SK-N-SH (cell line): ENCODE results near the gene ASAP2. TPM values are rescaled to one million over a fixed set of nuclear protein-coding genes. Genes with fewer than 3 reads are reported as not detected.

Experiments
- CTCF ChIA-PET: fragments of 300-600, 350-600 bp; formaldehyde crosslinking; extraction: SDS; loops from one replicate; lab custom pipeline; 2021; lab: Yijun Ruan, JAX
- POLR2A ChIA-PET: fragments of 350-600 bp; sonication (Branson Sonifier 250); formaldehyde crosslinking; extraction: SDS; loops from one replicate; lab custom pipeline; 2020; ENCODE audit warnings: antibody characterized with exemption, inconsistent platforms; lab: Yijun Ruan, JAX
- DNase-seq: peaks from one replicate; pipeline ENCODE4 v3.0.0; 2012
- H2AFZ ChIP-seq: fragments of 200-600 bp; sonication (generic); 2 replicates; pipeline ENCODE4 v1.8.1; 2016; ENCODE audit warnings: antibody characterized with exemption, mild to moderate bottlenecking, low read depth
- H3F3A ChIP-seq: fragments of 200-600 bp; sonication (generic); replicated peaks from 2 replicates; pipeline ENCODE3; 2016; ENCODE audit warnings: antibody characterized with exemption, mild to moderate bottlenecking; ENCODE audit not compliant: insufficient read depth
- H3K27ac ChIP-seq, 2 experiments: fragments of 200-500 bp in 1 of 2; fragments of 200-600 bp in 1 of 2; sonication (Bioruptor generic) in 1 of 2; sonication (generic), shearing (Covaris generic) in 1 of 2; 2 replicates each; pipeline versions ENCODE4 v1.5.1 to v1.6.1; 2014 to 2016; ENCODE audit warnings: low read depth in 2 of 2, inconsistent platforms in 1 of 2, low read length in 1 of 2, mild to moderate bottlenecking in 1 of 2, mixed read lengths in 1 of 2
- H3K27me3 ChIP-seq: fragments of 200-600 bp; sonication (generic), shearing (Covaris generic); 2 replicates; pipeline ENCODE4 v1.6.1; 2016; ENCODE audit warnings: mixed run types; ENCODE audit not compliant: insufficient read depth
- H3K36me3 ChIP-seq, 2 experiments: fragments of 200-500 bp in 1 of 2; fragments of 200-600 bp in 1 of 2; sonication (Bioruptor generic) in 1 of 2; sonication (generic) in 1 of 2; replicated peaks in 1 of 2; 2 replicates each; pipeline versions ENCODE3 to v1.5.1; 2014 to 2016; ENCODE audit warnings: low read length in 1 of 2, mild to moderate bottlenecking in 1 of 2; ENCODE audit not compliant: insufficient read depth in 2 of 2, control insufficient read depth in 1 of 2
- H3K4me1 ChIP-seq, 2 experiments: fragments of 200-500 bp in 1 of 2; fragments of 200-600 bp in 1 of 2; sonication (Bioruptor generic) in 1 of 2; sonication (generic), shearing (Covaris generic) in 1 of 2; 2 replicates each; pipeline versions ENCODE4 v1.5.1 to v1.6.1; 2014 to 2016; ENCODE audit warnings: low read depth in 1 of 2, low read length in 1 of 2, mixed run types in 1 of 2; ENCODE audit not compliant: insufficient read depth in 2 of 2, control insufficient read depth in 1 of 2
- H3K4me2 ChIP-seq: fragments of 200-600 bp; sonication (generic), shearing (Covaris generic); 2 replicates; pipeline ENCODE4 v1.6.1; 2017; ENCODE audit warnings: mixed run types
- H3K4me3 ChIP-seq, 2 experiments: fragments of 200-500 bp in 1 of 2; fragments of 200-600 bp in 1 of 2; sonication (Bioruptor generic) in 1 of 2; sonication (generic), shearing (Covaris generic) in 1 of 2; 2 replicates each; pipeline versions ENCODE4 v1.5.1 to v1.8.1; 2014 to 2016; ENCODE audit warnings: low read depth in 2 of 2, inconsistent platforms in 1 of 2, low read length in 1 of 2, mild to moderate bottlenecking in 1 of 2, mixed read lengths in 1 of 2, moderate library complexity in 1 of 2
- H3K79me2 ChIP-seq: fragments of 200-600 bp; sonication (generic); 2 replicates; pipeline ENCODE4 v1.8.1; 2017; ENCODE audit warnings: mild to moderate bottlenecking; ENCODE audit not compliant: insufficient read depth
- H3K9ac ChIP-seq: fragments of 200-600 bp; sonication (generic); 2 replicates; pipeline ENCODE4 v1.6.1; 2017; ENCODE audit warnings: mixed run types
- H3K9me2 ChIP-seq: fragments of 200-600 bp; sonication (generic); 2 replicates; pipeline ENCODE4 v1.6.1; 2017; ENCODE audit warnings: mixed run types
- H3K9me3 ChIP-seq: fragments of 200-600 bp; sonication (generic); 2 replicates; pipeline ENCODE4 v1.6.1; 2017; ENCODE audit warnings: mixed run types, mild to moderate bottlenecking, moderate library complexity
- H4K20me1 ChIP-seq: fragments of 200-600 bp; sonication (generic); 2 replicates; pipeline ENCODE4 v1.6.1; 2017; ENCODE audit warnings: mild to moderate bottlenecking, mixed run types; ENCODE audit not compliant: insufficient read depth
- EP300 ChIP-seq, 2 experiments: IDR thresholded peaks; 2 replicates each; pipeline versions ENCODE4 v1.4.0 to v1.6.1; 2012; ENCODE audit warnings: borderline replicate concordance in 1 of 2, low read depth in 1 of 2, low read length in 1 of 2
- EZH2phosphoT487 ChIP-seq: fragments of 200-600 bp; sonication (generic); IDR thresholded peaks from 2 replicates; pipeline ENCODE4 v1.6.1; 2017; ENCODE audit warnings: low read depth, mixed run types, mild to moderate bottlenecking, antibody characterized with exemption, moderate library complexity, borderline replicate concordance
- GABPA ChIP-seq: IDR thresholded peaks from 2 replicates; pipeline ENCODE4 v1.4.0; 2012; ENCODE audit warnings: low read depth, mild to moderate bottlenecking
- JUND ChIP-seq: IDR thresholded peaks from 2 replicates; pipeline ENCODE4 v1.4.0; 2012
- NFIC ChIP-seq: IDR thresholded peaks from 2 replicates; pipeline ENCODE4 v1.4.0; 2012; ENCODE audit warnings: borderline replicate concordance
- RAD21 ChIP-seq: IDR thresholded peaks from 2 replicates; pipeline ENCODE4 v1.6.1; 2012; ENCODE audit warnings: mild to moderate bottlenecking, low read length
- RCOR1 ChIP-seq: fragments of 150-350 bp; IDR thresholded peaks from 2 replicates; pipeline ENCODE4 v1.6.1; 2017; ENCODE audit warnings: antibody characterized with exemption, low read length
- RXRA ChIP-seq: IDR thresholded peaks from 2 replicates; pipeline ENCODE4 v1.4.0; 2012; ENCODE audit warnings: low read depth, mild to moderate bottlenecking, borderline replicate concordance
- SIN3A ChIP-seq: IDR thresholded peaks from 2 replicates; pipeline ENCODE4 v1.6.1; 2012; ENCODE audit warnings: low read depth, mild to moderate bottlenecking, low read length, moderate library complexity, borderline replicate concordance
- SMC3 ChIP-seq: IDR thresholded peaks from 2 replicates; pipeline ENCODE4 v1.6.1; 2012; ENCODE audit warnings: low read depth, low read length, improper control_type of control experiment
- TAF1 ChIP-seq: IDR thresholded peaks from 2 replicates; pipeline ENCODE4 v1.6.1; 2012; ENCODE audit warnings: low read depth, mild to moderate bottlenecking, low read length, moderate library complexity, borderline replicate concordance
- YY1 ChIP-seq: IDR thresholded peaks from 2 replicates; pipeline ENCODE4 v1.4.0; 2012; ENCODE audit warnings: low read depth, mild to moderate bottlenecking
- whole genome bisulfite sequencing: methylation state at CpG from one replicate; pipeline ENCODE4 v1.1.6; 2017; ENCODE audit warnings: low lambda C conversion rate; 5-methylcytosine and 5-hydroxymethylcytosine counted together
- polyA plus RNA-seq, 3 experiments: library from polyadenylated mRNA; depleted of rRNA; stranded (reverse); fragments of >200 nt; gene quantifications; 2 replicates each; pipeline ENCODE4 v1.2.3, GENCODE V29; 2012
- TF ChIP-seq, protein P1 (sequence below): fragments of 200-600 bp; sonication (generic); IDR thresholded peaks from 2 replicates; pipeline ENCODE4 v1.6.1; 2017; ENCODE audit warnings: antibody characterized with exemption, mild to moderate bottlenecking, moderate library complexity
- TF ChIP-seq, protein P2 (sequence below): fragments of 150-350 bp; IDR thresholded peaks from 2 replicates; pipeline ENCODE4 v1.6.1; 2016; ENCODE audit warnings: mild to moderate bottlenecking, low read depth, low read length
- TF ChIP-seq, protein P3 (sequence below): IDR thresholded peaks from 2 replicates; pipeline ENCODE4 v1.6.1; 2012; ENCODE audit warnings: mild to moderate bottlenecking, low read depth, low read length, moderate library complexity

Gene ASAP2
- polyA plus RNA-seq, 1 of the 3 experiments (the other 2 are of a cell fraction): 37.9 TPM

DNA sequence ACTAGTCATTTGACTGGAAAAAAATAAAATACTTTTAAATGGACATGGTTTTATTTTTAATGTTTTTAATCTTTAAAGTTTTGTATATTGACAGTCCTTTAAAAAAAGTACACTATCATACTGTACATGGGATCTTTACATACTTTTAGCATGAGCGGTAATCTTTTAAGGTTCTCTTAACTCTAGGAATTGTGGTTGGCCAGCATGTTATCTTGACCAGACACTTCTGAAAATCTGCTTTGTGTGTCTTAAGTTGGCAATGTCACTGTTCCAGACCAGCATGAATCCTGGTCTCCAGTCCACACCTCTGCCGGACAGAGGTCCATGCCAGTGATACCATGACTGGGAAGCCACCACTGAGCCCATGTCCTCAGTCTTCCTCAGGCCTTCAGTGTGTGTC, 199.0 kb downstream of the ASAP2 start (continued):
- TF ChIP-seq EZH2phosphoT487: no peak
- no peak for TF ChIP-seq YY1
- TF ChIP-seq RAD21: no peak
- no peak for TF ChIP-seq NFIC
- TF ChIP-seq, protein P1, sequence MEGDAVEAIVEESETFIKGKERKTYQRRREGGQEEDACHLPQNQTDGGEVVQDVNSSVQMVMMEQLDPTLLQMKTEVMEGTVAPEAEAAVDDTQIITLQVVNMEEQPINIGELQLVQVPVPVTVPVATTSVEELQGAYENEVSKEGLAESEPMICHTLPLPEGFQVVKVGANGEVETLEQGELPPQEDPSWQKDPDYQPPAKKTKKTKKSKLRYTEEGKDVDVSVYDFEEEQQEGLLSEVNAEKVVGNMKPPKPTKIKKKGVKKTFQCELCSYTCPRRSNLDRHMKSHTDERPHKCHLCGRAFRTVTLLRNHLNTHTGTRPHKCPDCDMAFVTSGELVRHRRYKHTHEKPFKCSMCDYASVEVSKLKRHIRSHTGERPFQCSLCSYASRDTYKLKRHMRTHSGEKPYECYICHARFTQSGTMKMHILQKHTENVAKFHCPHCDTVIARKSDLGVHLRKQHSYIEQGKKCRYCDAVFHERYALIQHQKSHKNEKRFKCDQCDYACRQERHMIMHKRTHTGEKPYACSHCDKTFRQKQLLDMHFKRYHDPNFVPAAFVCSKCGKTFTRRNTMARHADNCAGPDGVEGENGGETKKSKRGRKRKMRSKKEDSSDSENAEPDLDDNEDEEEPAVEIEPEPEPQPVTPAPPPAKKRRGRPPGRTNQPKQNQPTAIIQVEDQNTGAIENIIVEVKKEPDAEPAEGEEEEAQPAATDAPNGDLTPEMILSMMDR: no peak

DNA sequence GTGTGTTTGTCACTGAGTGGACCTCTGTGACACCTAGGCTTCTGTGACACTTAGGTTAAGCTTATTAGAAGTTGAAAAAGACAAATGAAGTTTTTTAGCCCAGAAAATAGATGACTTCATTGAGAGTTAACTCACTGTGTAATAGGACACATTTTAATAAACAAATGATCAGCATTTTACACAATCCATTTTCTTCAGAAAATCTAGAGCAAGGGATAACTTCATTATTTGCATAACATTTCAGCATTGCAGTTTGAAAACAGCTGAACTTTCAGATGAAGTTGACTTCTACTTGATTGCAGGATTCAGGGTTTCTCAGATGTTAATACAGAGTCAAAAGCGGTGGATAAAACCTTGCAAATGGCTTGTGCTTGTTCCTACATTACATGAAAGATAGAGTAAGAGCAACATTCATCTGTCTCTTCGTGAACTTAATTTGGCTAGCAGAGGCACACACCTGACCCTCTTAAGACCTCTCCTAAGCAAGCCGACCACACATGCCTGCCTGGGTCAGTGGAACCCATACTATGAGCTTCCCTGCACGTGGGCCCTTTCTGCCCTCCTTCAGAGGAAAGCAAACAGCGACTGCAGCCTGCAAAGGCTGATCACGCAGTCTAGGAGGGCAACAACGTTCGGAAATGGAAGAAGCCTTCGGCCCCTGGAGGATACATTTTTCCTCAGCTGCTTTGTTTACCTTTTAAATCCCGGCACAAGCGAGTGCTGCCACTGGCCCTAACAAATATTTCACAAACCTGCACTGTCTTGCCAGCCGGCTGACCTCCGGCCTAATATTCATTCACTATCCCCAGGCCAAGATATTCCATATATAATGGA, 200.1 kb downstream of the ASAP2 start:
- Histone ChIP-seq H3K79me2 (0 out of 2 replicates have a peak, but pooled peaks cover 3% of the 10 kb centered on the region), H3K9me2 (no peaks in the 10 kb centered on the region), H4K20me1 (peaks cover 10% of the 10 kb centered on the region), H3K36me3 (peaks cover 64% of the 10 kb centered on the region in 2 experiments), H3K9me3 (no peaks in the 10 kb centered on the region), H3K4me3 (no peak overlapping the region), H3K27me3 (no peaks in the 10 kb centered on the region), H3F3A (peaks cover 58% of the 10 kb centered on the region), H3K27ac (no peak overlapping the region), H2AFZ (no peak overlapping the region), H3K4me1 (peaks cover 0 to 3% of the 10 kb centered on the region in 2 experiments; a peak in 2 of 4 replicates), H3K9ac (no peak overlapping the region), H3K4me2 (no peak overlapping the region)
- no peak for DNase-seq
- ChIA-PET CTCF (interaction anchor here (1.1 to 1.4 kb wide), 2 partner anchors 15 to 210 kb away, joined by 3 read pairs; no protein-coding TSS in a partner anchor), POLR2A (interaction anchor here (0.6 kb wide), 1 partner anchor 209 kb away, joined by 3 read pairs; no protein-coding TSS in a partner anchor)
- WGBS: 90% methylated on average over 13 of the region's 13 CpGs
- TF ChIP-seq EZH2phosphoT487: no peak
- TF ChIP-seq GABPA: no peak
- TF ChIP-seq SMC3: no peak
- no peak for TF ChIP-seq EP300 (IDR thresholded peaks at IDR 0.05; ENCODE audit: borderline replicate concordance in 1 of 2, low read depth in 1 of 2, low read length in 1 of 2)
- no peak for TF ChIP-seq RXRA
- TF ChIP-seq, protein P2, sequence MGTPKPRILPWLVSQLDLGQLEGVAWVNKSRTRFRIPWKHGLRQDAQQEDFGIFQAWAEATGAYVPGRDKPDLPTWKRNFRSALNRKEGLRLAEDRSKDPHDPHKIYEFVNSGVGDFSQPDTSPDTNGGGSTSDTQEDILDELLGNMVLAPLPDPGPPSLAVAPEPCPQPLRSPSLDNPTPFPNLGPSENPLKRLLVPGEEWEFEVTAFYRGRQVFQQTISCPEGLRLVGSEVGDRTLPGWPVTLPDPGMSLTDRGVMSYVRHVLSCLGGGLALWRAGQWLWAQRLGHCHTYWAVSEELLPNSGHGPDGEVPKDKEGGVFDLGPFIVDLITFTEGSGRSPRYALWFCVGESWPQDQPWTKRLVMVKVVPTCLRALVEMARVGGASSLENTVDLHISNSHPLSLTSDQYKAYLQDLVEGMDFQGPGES: no peak
- no peak for TF ChIP-seq YY1
- TF ChIP-seq JUND: no peak
- no peak for TF ChIP-seq TAF1
- TF ChIP-seq, protein P3, sequence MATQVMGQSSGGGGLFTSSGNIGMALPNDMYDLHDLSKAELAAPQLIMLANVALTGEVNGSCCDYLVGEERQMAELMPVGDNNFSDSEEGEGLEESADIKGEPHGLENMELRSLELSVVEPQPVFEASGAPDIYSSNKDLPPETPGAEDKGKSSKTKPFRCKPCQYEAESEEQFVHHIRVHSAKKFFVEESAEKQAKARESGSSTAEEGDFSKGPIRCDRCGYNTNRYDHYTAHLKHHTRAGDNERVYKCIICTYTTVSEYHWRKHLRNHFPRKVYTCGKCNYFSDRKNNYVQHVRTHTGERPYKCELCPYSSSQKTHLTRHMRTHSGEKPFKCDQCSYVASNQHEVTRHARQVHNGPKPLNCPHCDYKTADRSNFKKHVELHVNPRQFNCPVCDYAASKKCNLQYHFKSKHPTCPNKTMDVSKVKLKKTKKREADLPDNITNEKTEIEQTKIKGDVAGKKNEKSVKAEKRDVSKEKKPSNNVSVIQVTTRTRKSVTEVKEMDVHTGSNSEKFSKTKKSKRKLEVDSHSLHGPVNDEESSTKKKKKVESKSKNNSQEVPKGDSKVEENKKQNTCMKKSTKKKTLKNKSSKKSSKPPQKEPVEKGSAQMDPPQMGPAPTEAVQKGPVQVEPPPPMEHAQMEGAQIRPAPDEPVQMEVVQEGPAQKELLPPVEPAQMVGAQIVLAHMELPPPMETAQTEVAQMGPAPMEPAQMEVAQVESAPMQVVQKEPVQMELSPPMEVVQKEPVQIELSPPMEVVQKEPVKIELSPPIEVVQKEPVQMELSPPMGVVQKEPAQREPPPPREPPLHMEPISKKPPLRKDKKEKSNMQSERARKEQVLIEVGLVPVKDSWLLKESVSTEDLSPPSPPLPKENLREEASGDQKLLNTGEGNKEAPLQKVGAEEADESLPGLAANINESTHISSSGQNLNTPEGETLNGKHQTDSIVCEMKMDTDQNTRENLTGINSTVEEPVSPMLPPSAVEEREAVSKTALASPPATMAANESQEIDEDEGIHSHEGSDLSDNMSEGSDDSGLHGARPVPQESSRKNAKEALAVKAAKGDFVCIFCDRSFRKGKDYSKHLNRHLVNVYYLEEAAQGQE: no peak
- TF ChIP-seq RCOR1: no peak
- no peak for TF ChIP-seq SIN3A
